K562 (cell line): ENCODE measurements around the gene ZNRF1. TPM values are rescaled to one million over a fixed set of nuclear protein-coding genes. Genes with fewer than 3 reads are reported as not detected.
A peak's percentile ranks its signal among the peaks of the same experiment; 100 is the strongest.

ENCODE experiments used
- ATAC-seq: fragments of 200-7000 bp; cut with Tn5 transposase; 3 replicates; pipeline ENCODE4 v1.9.1; 2020; ENCODE audit warnings: moderate library complexity
- BruUV-seq: library from RNA; stranded (reverse); fragments of 400-500 nt; replicated peaks from 2 replicates; lab custom pipeline; 2021; lab: Mats Ljungman, UMichigan
- CTCF ChIA-PET: fragments of 300-600 bp; formaldehyde crosslinking; extraction: SDS; loops from one replicate; lab custom pipeline; 2021; ENCODE audit warnings: low intra/inter-chr PET ratio; lab: Yijun Ruan, JAX
- POLR2A ChIA-PET: fragments of 300-600, 350-650 bp; sonication (Branson Sonifier 250); formaldehyde crosslinking; extraction: SDS; loops from one replicate; lab custom pipeline; 2021; ENCODE audit warnings: antibody characterized with exemption, inconsistent platforms; lab: Yijun Ruan, JAX
- DNase-seq, 4 experiments: peaks; one replicate each; pipeline versions ENCODE4 v3.0.0 to v3.0.0-alpha.2; 2011 to 2018; ENCODE audit warnings: low spot score in 3 of 4, mixed read lengths in 3 of 4; ENCODE audit errors: extremely low read depth in 1 of 4
- FAIRE-seq: peaks from 2 replicates; lab custom pipeline; 2011; peaks lifted over from hg19 to GRCh38; lab: Jason Lieb, UNC
- H2AFZ ChIP-seq: 2 replicates; pipeline ENCODE4 v1.6.0; 2011; ENCODE audit warnings: low read depth, low read length, control low read depth, inconsistent platforms
- H3K27ac ChIP-seq: fragments of 200-600 bp; 3 replicates; pipeline ENCODE4 v1.8.0; 2011; ENCODE audit warnings: low read depth, mild to moderate bottlenecking, control low read depth, inconsistent platforms, low read length, moderate library complexity, mixed read lengths; ENCODE audit errors: extremely low read depth
- H3K27me3 ChIP-seq, 2 experiments: fragments of 300-600 bp in 1 of 2; 2 replicates in 1 of 2; 3 replicates in 1 of 2; pipeline versions ENCODE4 v1.6.0 to v1.8.0; 2011; ENCODE audit warnings: inconsistent platforms in 2 of 2, low read length in 2 of 2, mild to moderate bottlenecking in 1 of 2, mixed read lengths in 1 of 2, moderate library complexity in 1 of 2; ENCODE audit not compliant: control insufficient read depth in 2 of 2, insufficient read depth in 2 of 2
- H3K36me3 ChIP-seq: fragments of 300-600 bp; 3 replicates; pipeline ENCODE4 v1.8.0; 2011; ENCODE audit warnings: mild to moderate bottlenecking, low read length, inconsistent platforms; ENCODE audit not compliant: control insufficient read depth, insufficient read depth
- H3K4me1 ChIP-seq, 2 experiments: fragments of 200-600 bp in 1 of 2; replicated peaks in 1 of 2; 2 replicates in 1 of 2; 3 replicates in 1 of 2; pipeline versions ENCODE4 v1.5.1 to v1.8.0; 2011; ENCODE audit warnings: inconsistent platforms in 2 of 2, low read length in 2 of 2, mild to moderate bottlenecking in 1 of 2, mixed read lengths in 1 of 2, moderate library complexity in 1 of 2; ENCODE audit not compliant: control insufficient read depth in 2 of 2, insufficient read depth in 2 of 2
- H3K4me2 ChIP-seq: 2 replicates; pipeline ENCODE4 v1.6.1; 2011; ENCODE audit warnings: low read length, control low read depth, inconsistent platforms, mixed read lengths; ENCODE audit not compliant: insufficient read depth
- H3K4me3 ChIP-seq: fragments of 200-600 bp; sonication (generic), shearing (Covaris generic); 2 replicates; pipeline ENCODE4 v1.5.1; 2016; ENCODE audit warnings: control low read depth, inconsistent platforms
- H3K79me2 ChIP-seq: fragments of 200-600 bp; 3 replicates; pipeline ENCODE4 v1.8.0; 2011; ENCODE audit warnings: low read length, inconsistent platforms; ENCODE audit not compliant: control insufficient read depth, insufficient read depth
- H3K9ac ChIP-seq, 2 experiments: 2 replicates each; pipeline versions ENCODE4 v1.6.0 to v1.6.1; 2011; ENCODE audit warnings: low read depth in 2 of 2, low read length in 2 of 2, control low read depth in 1 of 2, inconsistent platforms in 1 of 2, mild to moderate bottlenecking in 1 of 2, mixed read lengths in 1 of 2; ENCODE audit not compliant: insufficient read depth in 1 of 2
- H3K9me1 ChIP-seq: one replicate; pipeline ENCODE4 v1.6.0; 2011; ENCODE audit warnings: inconsistent platforms, mild to moderate bottlenecking, low read length, moderate library complexity; ENCODE audit not compliant: control insufficient read depth, insufficient read depth
- H3K9me3 ChIP-seq: replicated peaks from 2 replicates; pipeline ENCODE4 v1.5.1; 2011; ENCODE audit warnings: low read depth, low read length, inconsistent platforms; ENCODE audit not compliant: control insufficient read depth, insufficient read depth
- H4K20me1 ChIP-seq: replicated peaks from 2 replicates; pipeline ENCODE4 v1.6.1; 2011; ENCODE audit warnings: low read length, inconsistent platforms, mixed read lengths; ENCODE audit not compliant: control insufficient read depth, insufficient read depth
- BRD9 ChIP-seq: fragments of 450-650 bp; IDR thresholded peaks from 2 replicates; pipeline ENCODE4 v1.6.1; 2018; ENCODE audit warnings: low read depth; ENCODE audit not compliant: partially characterized antibody
- CEBPG ChIP-seq, 3 experiments: fragments of 200-800 bp in 1 of 3; sonication (Bioruptor generic) in 1 of 3; sonication (generic) in 1 of 3; formaldehyde crosslinking in 1 of 3; IDR thresholded peaks in 2 of 3; conservative IDR thresholded peaks in 1 of 3; 2 replicates each; pipeline versions ENCODE4 v1.6.1 to v1.8.0; 2016 to 2022; ENCODE audit warnings: missing compliant biosample characterization in 2 of 3, missing genetic modification characterization in 2 of 3, mild to moderate bottlenecking in 1 of 3, missing genetic modification reagents in 1 of 3
- CTBP1 ChIP-seq: fragments of 450-650 bp; IDR thresholded peaks from 2 replicates; pipeline ENCODE4 v1.6.1; 2016; ENCODE audit warnings: borderline replicate concordance
- ELF2 ChIP-seq: fragments of 250-450 bp; sonication (Bioruptor Pico); IDR thresholded peaks from 2 replicates; pipeline ENCODE4 v1.5.0; 2021; ENCODE audit warnings: mild to moderate bottlenecking
- LEF1 ChIP-seq: fragments of 450-650 bp; IDR thresholded peaks from 2 replicates; pipeline ENCODE4 v1.6.1; 2016; ENCODE audit warnings: mild to moderate bottlenecking
- MIER1 ChIP-seq: fragments of 450-650 bp; IDR thresholded peaks from 2 replicates; pipeline ENCODE4 v1.6.1; 2016; ENCODE audit warnings: antibody characterized with exemption, mild to moderate bottlenecking, low read depth
- PCBP1 ChIP-seq: fragments of 200-400 bp; formaldehyde crosslinking; IDR thresholded peaks from 2 replicates; pipeline ENCODE4 v1.6.1; 2018; ENCODE audit warnings: mild to moderate bottlenecking, low read depth, low read length; ENCODE audit not compliant: poor library complexity, severe bottlenecking
- PPARD ChIP-seq: fragments of 250-450 bp; sonication (Bioruptor Pico); IDR thresholded peaks from 2 replicates; pipeline ENCODE4 v1.8.0; 2022; ENCODE audit warnings: inconsistent platforms, mild to moderate bottlenecking, moderate library complexity
- SMARCA4 ChIP-seq: fragments of 450-650 bp; IDR thresholded peaks from 2 replicates; pipeline ENCODE4 v1.6.1; 2016
- SP1 ChIP-seq: sonication (generic); formaldehyde crosslinking; IDR thresholded peaks from 2 replicates; pipeline ENCODE4 v1.8.1; 2022; ENCODE audit warnings: mild to moderate bottlenecking, missing genetic modification reagents
- TAL1 ChIP-seq: fragments of 450-650 bp; IDR thresholded peaks from 2 replicates; pipeline ENCODE4 v1.6.1; 2016; ENCODE audit warnings: mild to moderate bottlenecking
- TRIM24 ChIP-seq, 2 experiments: fragments of 450-650 bp; IDR thresholded peaks; 2 replicates each; pipeline ENCODE4 v1.6.1; 2016
- ZKSCAN1 ChIP-seq: fragments of 150-350 bp; IDR thresholded peaks from 2 replicates; pipeline ENCODE4 v1.6.1; 2016; ENCODE audit warnings: low read depth, low read length
- ZNF224 ChIP-seq: sonication (generic); formaldehyde crosslinking; IDR thresholded peaks from 2 replicates; pipeline ENCODE4 v1.8.0; 2022; ENCODE audit warnings: mild to moderate bottlenecking, missing genetic modification reagents
- ZNF24 ChIP-seq: fragments of 450-650 bp; IDR thresholded peaks from 2 replicates; pipeline ENCODE4 v1.6.1; 2016
- WGBS: fragments of 100-300 bp; shearing (Covaris generic); methylation state at CpG from one replicate; pipeline ENCODE4 v1.1.6; 2016; ENCODE audit warnings: low coverage, mixed read lengths; ENCODE audit not compliant: insufficient coverage; ENCODE audit errors: missing lambda C conversion rate; 5-methylcytosine and 5-hydroxymethylcytosine counted together
- in situ Hi-C: fragments of 300-500 bp; cut with MboI; formaldehyde crosslinking; loops from 4 replicates; pipeline ENCODE4 v1.15.0; 2018; ENCODE audit warnings: inconsistent platforms, mixed read lengths
- intact Hi-C: fragments of 100-400 bp; cut with micrococcal nuclease; formaldehyde crosslinking; loops from 2 replicates; pipeline ENCODE4 v1.14.2; 2022
- polyA plus RNA-seq, 8 experiments: library from polyadenylated mRNA; depleted of rRNA in 4 of 8; stranded (reverse) in 5 of 8; unstranded in 3 of 8; fragments of >200 nt; fragmentation: Nextera tagmentation in 2 of 8; fragmentation: Illumina TruSeq in 1 of 8; extraction: Ambion mirVana in 2 of 8; extraction: Trizol in 1 of 8; gene quantifications; 2 replicates each; pipeline versions ENCODE4 v1.2.1 to v1.2.3, GENCODE V29; 2011 to 2014; ENCODE audit warnings: inconsistent platforms in 1 of 8, missing spikeins in 1 of 8
- total RNA-seq, 7 experiments: library from RNA; depleted of rRNA in 6 of 7; stranded (reverse); fragments of >200 nt in 6 of 7; fragmentation: Illumina TruSeq in 2 of 7; extraction: Trizol in 2 of 7; gene quantifications; 2 replicates each; pipeline versions ENCODE4 v1.2.1 to v1.2.3, GENCODE V29; 2011 to 2021; ENCODE audit warnings: low replicate concordance in 1 of 7
- TF ChIP-seq, protein P1 (sequence below): fragments of 250-450 bp; sonication (Bioruptor Pico); IDR thresholded peaks from 2 replicates; pipeline ENCODE4 v1.8.0; 2021; ENCODE audit warnings: moderate library complexity, mild to moderate bottlenecking, inconsistent platforms
- TF ChIP-seq, protein P2 (sequence below), 2 experiments: fragments of 450-650 bp in 1 of 2; sonication (generic) in 1 of 2; formaldehyde crosslinking in 1 of 2; IDR thresholded peaks in 1 of 2; conservative IDR thresholded peaks in 1 of 2; 2 replicates each; pipeline versions ENCODE4 v1.6.1 to v1.8.1; 2016 to 2023; ENCODE audit warnings: mild to moderate bottlenecking in 2 of 2, moderate library complexity in 2 of 2, inconsistent platforms in 1 of 2, missing genetic modification reagents in 1 of 2

The ZNRF1 gene
- total and polyA plus RNA-seq, 9 of the 15 experiments (the other 6 are each of a cell fraction or from before 2014, with no cell fraction given): 9.5 to 37.7 (median 20.0) TPM

- intact Hi-C loops: no loop called here
- POLR2A ChIA-PET: interaction anchor here (0.7 kb wide), 1 partner anchor 124 kb away, joined by 3 read pairs; no protein-coding TSS in a partner anchor
- H3K27ac ChIP-seq: no peak overlapping the region; the same call in 2 of the 3 replicates
- BruUV-seq: no TSS peak
- CTCF ChIA-PET: no interaction called here
- ATAC-seq (peak; percentile 64; the same call in 2 of the 3 replicates), FAIRE-seq (no peak), DNase-seq (peak in 3 of 4 experiments; percentile 30 to 59 (median 53))
- in situ Hi-C loops: no loop called here
- 48% methylated on average over 6 of the region's 6 CpGs for WGBS
- no peak overlapping the region for H3K4me2 ChIP-seq
- no peak overlapping the region for H3K4me3 ChIP-seq
- H3K27me3 ChIP-seq: no peaks in the 10 kb centered on the region
- no peaks in the 10 kb centered on the region for H3K79me2 ChIP-seq
- H2AFZ ChIP-seq: 0 out of 2 replicates have a peak overlapping the region, but pooled peaks have one; percentile 6
- no peaks in the 10 kb centered on the region for H3K4me1 ChIP-seq
- no peaks in the 10 kb centered on the region for H4K20me1 ChIP-seq
- H3K36me3 ChIP-seq: no peaks in the 10 kb centered on the region
- no peak overlapping the region for H3K9ac ChIP-seq
- H3K9me1 ChIP-seq: no peaks in the 10 kb centered on the region
- H3K9me3 ChIP-seq: peaks cover 6% of the 10 kb centered on the region; the same call in 1 of the 2 replicates
- TF ChIP-seq PCBP1: no peak
- peak; percentile 43; the same call in 1 of the 2 replicates for TF ChIP-seq SMARCA4
- TF ChIP-seq ZKSCAN1: no peak
- TF ChIP-seq MIER1: peak; percentile 73
- TF ChIP-seq, protein P1, sequence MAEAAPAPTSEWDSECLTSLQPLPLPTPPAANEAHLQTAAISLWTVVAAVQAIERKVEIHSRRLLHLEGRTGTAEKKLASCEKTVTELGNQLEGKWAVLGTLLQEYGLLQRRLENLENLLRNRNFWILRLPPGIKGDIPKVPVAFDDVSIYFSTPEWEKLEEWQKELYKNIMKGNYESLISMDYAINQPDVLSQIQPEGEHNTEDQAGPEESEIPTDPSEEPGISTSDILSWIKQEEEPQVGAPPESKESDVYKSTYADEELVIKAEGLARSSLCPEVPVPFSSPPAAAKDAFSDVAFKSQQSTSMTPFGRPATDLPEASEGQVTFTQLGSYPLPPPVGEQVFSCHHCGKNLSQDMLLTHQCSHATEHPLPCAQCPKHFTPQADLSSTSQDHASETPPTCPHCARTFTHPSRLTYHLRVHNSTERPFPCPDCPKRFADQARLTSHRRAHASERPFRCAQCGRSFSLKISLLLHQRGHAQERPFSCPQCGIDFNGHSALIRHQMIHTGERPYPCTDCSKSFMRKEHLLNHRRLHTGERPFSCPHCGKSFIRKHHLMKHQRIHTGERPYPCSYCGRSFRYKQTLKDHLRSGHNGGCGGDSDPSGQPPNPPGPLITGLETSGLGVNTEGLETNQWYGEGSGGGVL: no peak
- TF ChIP-seq TRIM24 (IDR thresholded peaks at IDR 0.05): peak; percentile 91 to 94
- TF ChIP-seq ZNF24: no peak
- 0 out of 2 replicates have a peak, but pooled peaks have one; percentile 14 for TF ChIP-seq CTBP1
- TF ChIP-seq LEF1: peak; percentile 61; the same call in 1 of the 2 replicates
- TF ChIP-seq TAL1: peak; percentile 76
- no peak for TF ChIP-seq PPARD (CRISPR knock-in tag)
- no peak for TF ChIP-seq CEBPG (CRISPR knock-in tag; IDR thresholded peaks at IDR 0.05)
- TF ChIP-seq CEBPG (tag; conservative IDR thresholded peaks at IDR 0.05 in 1 of 2, IDR thresholded peaks at IDR 0.05 in 1 of 2): no peak
- no peak for TF ChIP-seq SP1 (CRISPR knock-in tag)
- TF ChIP-seq ELF2: no peak
- TF ChIP-seq, protein P2, sequence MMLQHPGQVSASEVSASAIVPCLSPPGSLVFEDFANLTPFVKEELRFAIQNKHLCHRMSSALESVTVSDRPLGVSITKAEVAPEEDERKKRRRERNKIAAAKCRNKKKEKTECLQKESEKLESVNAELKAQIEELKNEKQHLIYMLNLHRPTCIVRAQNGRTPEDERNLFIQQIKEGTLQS (IDR thresholded peaks at IDR 0.05): peak; percentile 63
- TF ChIP-seq, protein P2 (CRISPR knock-in tag; conservative IDR thresholded peaks at IDR 0.05): peak; percentile 52; the same call in 1 of the 2 replicates
- TF ChIP-seq BRD9: no peak
- no peak for TF ChIP-seq ZNF224
These were observed 123.2 kb downstream of the ZNRF1 start for GRCh38 chr16:75121949-75122568.
